GM19023 (cell line): ENCODE measurements around the gene GNB1L.
"Not testable (repeated sequence)": the region's sequence is repeated elsewhere in the genome, so short reads cannot be mapped to it uniquely, and the experiment has no call there.

Experiments
- ATAC-seq: cut with Tn5 transposase; IDR thresholded peaks from one replicate; pipeline ENCODE4 v1.9.1; 2021; ENCODE audit warnings: mild to moderate bottlenecking, moderate library complexity; ENCODE audit not compliant: unreplicated experiment

Gene GNB1L

GRCh38 chr22:19799322-19800190, 55.1 kb downstream of the GNB1L start:
- ATAC-seq, result no peak

GRCh38 chr22:19798891-19799293, 55.8 kb downstream of the GNB1L start:
- no peak for ATAC-seq

GRCh38 chr22:19798003-19798665, 56.5 kb downstream of the GNB1L start:
- no peak for ATAC-seq

GRCh38 chr22:19797086-19798002, 57.3 kb downstream of the GNB1L start:
- no peak for ATAC-seq

DNA sequence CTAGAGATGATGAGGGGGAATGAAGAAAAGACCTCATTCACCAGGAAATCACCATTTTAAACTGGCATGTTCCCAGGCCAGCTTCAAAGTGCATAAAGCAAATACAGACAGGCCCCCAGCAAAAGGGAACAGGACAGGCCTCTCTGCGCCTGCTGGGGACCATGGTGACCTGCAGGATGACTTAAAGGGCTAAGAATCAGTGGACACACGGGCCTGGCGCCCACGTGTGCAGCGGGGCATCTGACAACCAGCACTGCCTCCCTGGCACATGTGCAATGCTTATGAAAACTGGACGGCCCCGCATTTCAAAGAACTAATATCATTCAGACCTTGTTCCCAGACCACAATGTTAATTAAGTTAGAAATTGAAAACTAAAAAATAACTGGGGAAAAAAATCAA, 58.5 kb downstream of the GNB1L start:
- ATAC-seq, result no peak

- ATAC-seq, result no peak
Measured at GRCh38 chr22:19795617-19796008, 59.1 kb downstream of the GNB1L start.

GRCh38 chr22:19793661-19794310, 60.9 kb downstream of the GNB1L start:
- ATAC-seq, result no peak

DNA sequence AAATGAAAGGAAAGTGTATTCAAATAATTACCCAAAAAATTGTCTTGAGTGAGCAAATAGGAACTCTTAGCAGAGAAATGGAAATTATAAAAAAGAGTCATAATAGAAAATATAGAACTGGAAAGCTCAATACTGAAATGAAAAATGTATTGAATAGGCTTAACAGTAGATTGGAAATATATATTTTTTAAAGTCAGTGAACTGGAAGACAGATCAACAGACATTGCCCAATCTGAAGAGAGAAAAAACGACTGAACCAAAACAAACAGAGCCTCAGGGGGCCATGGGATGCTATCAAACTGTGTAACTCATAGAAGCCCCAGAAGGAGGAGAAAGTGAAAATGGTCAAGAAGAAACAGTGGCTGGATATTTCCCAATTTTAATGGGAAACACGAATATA, 61.5 kb downstream of the GNB1L start:
- no peak for ATAC-seq

DNA sequence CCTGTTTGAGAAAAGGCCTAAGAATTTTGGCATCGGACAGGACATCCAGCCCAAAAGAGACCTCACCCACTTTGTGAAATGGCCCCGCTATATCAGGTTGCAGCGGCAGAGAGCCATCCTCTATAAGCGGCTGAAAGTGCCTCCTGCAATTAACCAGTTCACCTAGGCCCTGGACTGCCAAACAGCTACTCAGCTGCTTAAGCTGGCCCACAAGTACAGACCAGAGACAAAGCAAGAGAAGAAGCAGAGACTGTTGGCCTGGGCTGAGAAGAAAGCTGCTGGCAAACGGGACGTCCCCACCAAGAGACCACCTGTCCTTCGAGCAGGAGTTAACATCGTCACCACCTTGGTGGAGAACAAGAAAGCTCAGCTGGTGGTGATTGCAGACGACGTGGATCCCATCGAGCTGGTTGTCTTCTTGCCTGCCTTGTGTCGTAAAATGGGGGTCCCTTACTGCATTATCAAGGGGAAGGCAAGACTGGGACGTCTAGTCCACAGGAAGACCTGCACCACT, 62.2 kb downstream of the GNB1L start:
- ATAC-seq, result not testable (repeated sequence)

DNA sequence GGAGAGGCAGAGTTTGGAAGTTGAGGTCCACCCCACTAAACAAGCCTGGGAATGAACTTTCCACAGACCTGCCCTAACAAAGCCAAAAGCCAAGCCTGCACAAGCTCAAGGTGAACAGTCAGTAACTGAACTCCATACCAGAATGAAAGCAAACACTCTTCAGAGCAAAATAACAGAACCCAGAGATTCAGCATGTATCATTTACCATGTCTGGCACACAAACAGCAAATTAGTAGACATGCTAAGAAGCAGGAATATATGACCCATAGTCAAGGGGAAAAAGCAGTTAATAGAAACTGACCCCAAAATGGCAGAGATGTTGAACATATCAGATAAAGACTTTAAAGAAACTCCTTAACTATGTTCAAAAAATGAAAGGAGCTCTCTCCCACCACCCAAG, 62.8 kb downstream of the GNB1L start:
- no peak for ATAC-seq

DNA sequence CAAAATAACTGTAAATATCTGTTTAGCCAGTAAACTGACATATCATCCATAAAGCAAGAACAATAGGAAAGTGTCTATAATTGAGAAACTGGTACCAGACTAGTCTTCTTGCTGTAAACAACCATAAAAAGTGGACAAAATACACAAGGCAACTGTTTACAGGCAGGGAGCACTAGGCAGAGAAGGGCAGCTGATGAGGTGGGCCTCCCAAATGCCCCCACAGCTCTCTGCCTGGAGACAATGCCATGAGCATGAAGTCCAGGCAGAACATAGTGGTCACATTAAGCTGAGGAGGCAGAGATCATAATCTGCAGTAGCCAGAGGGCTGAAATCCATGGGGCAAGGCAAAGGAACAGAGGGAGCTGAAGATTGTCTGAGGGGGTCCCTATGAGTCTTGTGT, 63.4 kb downstream of the GNB1L start:
- no peak for ATAC-seq

GRCh38 chr22:19789828-19790227, 64.8 kb downstream of the GNB1L start:
- no peak for ATAC-seq

GRCh38 chr22:19789406-19789805, 65.3 kb downstream of the GNB1L start:
- ATAC-seq, result no peak

DNA sequence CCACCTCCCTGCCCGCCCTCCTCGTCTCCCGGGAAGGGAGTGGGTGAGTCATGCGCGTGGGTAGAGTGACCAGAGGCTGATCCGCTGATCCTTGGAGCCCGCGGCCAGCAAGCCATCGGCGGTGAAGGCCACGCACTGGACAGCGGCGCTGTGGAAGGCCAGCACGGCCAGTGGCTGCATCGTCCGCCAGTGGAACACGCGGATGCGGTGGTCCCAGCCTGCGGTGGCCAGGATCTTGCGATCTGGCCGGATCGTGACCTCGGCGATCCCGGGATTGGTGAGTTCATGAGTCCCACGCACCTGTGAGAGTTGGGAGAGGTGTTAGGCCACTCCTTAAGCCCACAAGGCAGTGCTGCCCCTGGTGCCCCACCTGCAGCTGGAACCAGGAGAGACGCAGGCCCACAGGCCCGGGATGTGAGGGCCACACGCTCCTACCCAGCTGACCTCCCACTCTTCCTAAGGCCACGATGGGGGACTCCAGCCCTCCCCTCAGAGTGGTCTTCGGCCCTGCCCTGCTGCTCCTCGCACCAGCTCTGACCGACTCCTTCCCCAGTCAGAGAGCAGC, 65.9 kb downstream of the GNB1L start:
- no peak for ATAC-seq

DNA sequence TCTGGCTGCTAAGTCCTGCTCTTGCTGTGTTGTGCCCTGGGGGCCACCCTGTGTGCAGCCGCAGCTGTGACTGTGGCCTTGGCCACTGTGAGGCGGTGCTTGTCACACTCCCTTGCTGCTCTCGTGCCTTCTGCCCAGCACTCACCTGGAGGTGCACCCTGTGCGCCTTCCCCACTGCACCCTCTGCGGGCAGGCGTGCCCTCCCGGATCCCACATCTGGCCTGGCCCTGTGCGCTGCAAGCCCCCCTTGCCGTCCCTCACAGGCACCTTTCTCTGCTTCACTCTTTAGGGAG, 66.9 kb downstream of the GNB1L start:
- ATAC-seq, result no peak

- no peak for ATAC-seq
Measured at GRCh38 chr22:19786959-19787848, 67.5 kb downstream of the GNB1L start.

DNA sequence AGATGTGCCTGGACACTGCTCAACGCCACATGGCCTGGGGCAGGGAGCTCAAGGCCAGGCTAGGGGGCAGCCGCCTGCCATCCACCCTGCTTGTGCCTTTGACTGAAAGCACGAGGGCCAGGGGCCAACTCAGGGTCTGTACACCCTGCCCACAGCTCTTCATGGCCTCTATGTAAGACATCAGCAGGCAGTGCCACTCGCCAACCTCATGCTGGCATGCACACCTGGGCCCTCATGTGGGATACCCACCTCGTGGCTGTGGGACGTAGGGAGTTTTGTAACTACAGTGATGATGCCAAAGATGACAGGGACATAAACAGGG, 68.4 kb downstream of the GNB1L start:
- ATAC-seq, result no peak

DNA sequence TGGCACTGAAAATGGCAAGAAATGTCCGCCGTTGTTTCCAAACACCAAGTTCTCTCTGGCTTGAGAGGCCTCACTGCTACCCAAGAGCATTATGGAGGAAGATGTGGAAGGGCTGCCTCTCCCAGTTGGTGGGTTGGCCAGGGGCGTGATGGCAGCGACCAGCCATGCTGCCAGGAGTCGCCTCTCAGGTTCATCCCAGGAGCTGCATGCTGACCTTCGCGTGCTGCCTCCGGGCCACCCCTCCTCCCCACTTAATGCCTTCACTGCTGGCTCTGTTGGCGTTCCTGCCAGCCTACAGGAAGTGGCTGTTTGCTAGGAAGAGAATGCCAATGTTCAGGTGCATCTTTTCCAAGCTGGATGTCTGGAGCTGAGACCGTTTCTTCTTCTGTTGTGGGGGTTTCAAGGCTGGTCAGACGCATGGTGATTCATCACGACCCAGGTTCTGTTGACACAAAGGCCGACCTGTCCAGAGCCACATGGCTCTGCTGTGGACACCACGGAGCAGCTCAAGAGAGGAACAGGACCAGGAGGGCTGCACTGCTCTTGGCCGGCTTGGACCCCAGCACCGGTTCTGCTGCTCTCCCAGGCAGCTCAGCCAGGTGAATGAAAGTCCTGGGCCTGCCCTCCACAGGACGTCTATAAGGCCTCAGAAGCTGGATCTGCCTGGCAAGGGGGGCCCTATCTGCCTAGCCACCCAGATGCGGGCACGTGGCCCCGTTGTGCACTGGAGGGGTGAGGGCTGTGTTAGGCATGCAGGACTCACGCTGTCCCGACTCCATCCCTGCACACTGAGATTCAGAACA, 69.0 kb downstream of the GNB1L start:
- no peak for ATAC-seq
